Dermis blood vessel endothelial cell (primary cell): ENCODE data around the gene LDB2. TPM values are rescaled to one million over a fixed set of nuclear protein-coding genes. Genes with fewer than 3 reads are reported as not detected.

ENCODE experiments used
- DNase-seq: peaks from one replicate; pipeline ENCODE4 v3.0.0; 2010
- total RNA-seq: library from RNA; depleted of rRNA; stranded (reverse); fragments of >200 nt; gene quantifications from 2 replicates; pipeline ENCODE4 v1.2.3, GENCODE V29; 2014

Gene LDB2
- total RNA-seq, 1 donor from 2014 or later: 258 TPM

GRCh38 chr4:16802044-16802443 lies 96.4 kb downstream of the LDB2 start:
- peak; percentile 35 for DNase-seq

- no peak for DNase-seq
These were observed 97.1 kb downstream of the LDB2 start for GRCh38 chr4:16801356-16801755.

GRCh38 chr4:16794816-16795445 lies 103.5 kb downstream of the LDB2 start:
- peak; percentile 90 for DNase-seq

- no peak for DNase-seq
These were observed 107.0 kb downstream of the LDB2 start for GRCh38 chr4:16791460-16791859.

GRCh38 chr4:16790508-16790907 lies 107.9 kb downstream of the LDB2 start:
- peak; percentile 76 for DNase-seq

GRCh38 chr4:16788868-16789267 lies 109.6 kb downstream of the LDB2 start:
- DNase-seq: no peak

GRCh38 chr4:16785793-16786527 lies 112.5 kb downstream of the LDB2 start:
- no peak for DNase-seq

GRCh38 chr4:16783119-16783518 lies 115.3 kb downstream of the LDB2 start:
- peak; percentile 84 for DNase-seq

- no peak for DNase-seq
These were observed 119.3 kb downstream of the LDB2 start for GRCh38 chr4:16779028-16779675.

GRCh38 chr4:16777726-16778125 lies 120.7 kb downstream of the LDB2 start:
- no peak for DNase-seq

- no peak for DNase-seq
These were observed 122.9 kb downstream of the LDB2 start for GRCh38 chr4:16775411-16776154.

- peak; percentile 66 for DNase-seq
These were observed 126.0 kb downstream of the LDB2 start for GRCh38 chr4:16772366-16772850.

- DNase-seq: no peak
These were observed 127.6 kb downstream of the LDB2 start for GRCh38 chr4:16770710-16771285.

- no peak for DNase-seq
These were observed 130.6 kb downstream of the LDB2 start for GRCh38 chr4:16767861-16768260.

GRCh38 chr4:16767251-16767650 lies 131.2 kb downstream of the LDB2 start:
- no peak for DNase-seq

GRCh38 chr4:16765546-16765945 lies 132.9 kb downstream of the LDB2 start:
- no peak for DNase-seq

GRCh38 chr4:16764622-16765021 lies 133.8 kb downstream of the LDB2 start:
- DNase-seq: peak; percentile 58

- DNase-seq: no peak
These were observed 137.7 kb downstream of the LDB2 start for GRCh38 chr4:16760617-16761363.

GRCh38 chr4:16759931-16760582 lies 138.4 kb downstream of the LDB2 start:
- DNase-seq: no peak

GRCh38 chr4:16758816-16759215 lies 139.6 kb downstream of the LDB2 start:
- DNase-seq: no peak

GRCh38 chr4:16758255-16758654 lies 140.2 kb downstream of the LDB2 start:
- no peak for DNase-seq
